22Rv1 (cell line): ENCODE data around the gene NAV2.

Experiments used
- ZFX ChIP-seq: fragments of 450-650 bp; IDR thresholded peaks from 2 replicates; pipeline ENCODE4 v1.6.1; 2017; ENCODE audit warnings: antibody characterized with exemption, borderline replicate concordance
- TF ChIP-seq, protein P1 (sequence below): fragments of 450-650 bp; IDR thresholded peaks from 2 replicates; pipeline ENCODE4 v1.5.1; 2017; ENCODE audit warnings: mild to moderate bottlenecking

DNA sequence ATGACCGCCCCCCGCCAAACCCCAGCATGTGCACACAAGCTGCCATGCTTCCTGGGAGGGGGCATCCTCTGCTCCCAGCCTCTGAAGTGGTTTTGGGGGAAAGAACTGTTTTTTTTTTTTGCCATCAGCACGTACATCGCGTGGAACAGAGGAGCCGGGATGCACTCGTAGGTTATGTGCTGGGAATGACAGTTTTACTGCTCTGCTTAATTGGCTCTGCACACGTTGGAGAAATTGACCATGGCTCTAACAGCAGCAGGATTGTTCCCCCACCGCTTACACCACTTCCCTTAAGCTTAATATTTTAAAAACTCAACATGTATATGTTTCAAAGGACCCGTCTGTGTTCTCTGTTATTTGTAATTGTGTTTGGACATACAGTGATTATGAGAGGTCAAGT is 175.2 kb downstream of the NAV2 start:
- TF ChIP-seq, protein P1, sequence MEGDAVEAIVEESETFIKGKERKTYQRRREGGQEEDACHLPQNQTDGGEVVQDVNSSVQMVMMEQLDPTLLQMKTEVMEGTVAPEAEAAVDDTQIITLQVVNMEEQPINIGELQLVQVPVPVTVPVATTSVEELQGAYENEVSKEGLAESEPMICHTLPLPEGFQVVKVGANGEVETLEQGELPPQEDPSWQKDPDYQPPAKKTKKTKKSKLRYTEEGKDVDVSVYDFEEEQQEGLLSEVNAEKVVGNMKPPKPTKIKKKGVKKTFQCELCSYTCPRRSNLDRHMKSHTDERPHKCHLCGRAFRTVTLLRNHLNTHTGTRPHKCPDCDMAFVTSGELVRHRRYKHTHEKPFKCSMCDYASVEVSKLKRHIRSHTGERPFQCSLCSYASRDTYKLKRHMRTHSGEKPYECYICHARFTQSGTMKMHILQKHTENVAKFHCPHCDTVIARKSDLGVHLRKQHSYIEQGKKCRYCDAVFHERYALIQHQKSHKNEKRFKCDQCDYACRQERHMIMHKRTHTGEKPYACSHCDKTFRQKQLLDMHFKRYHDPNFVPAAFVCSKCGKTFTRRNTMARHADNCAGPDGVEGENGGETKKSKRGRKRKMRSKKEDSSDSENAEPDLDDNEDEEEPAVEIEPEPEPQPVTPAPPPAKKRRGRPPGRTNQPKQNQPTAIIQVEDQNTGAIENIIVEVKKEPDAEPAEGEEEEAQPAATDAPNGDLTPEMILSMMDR, result no peak
- TF ChIP-seq ZFX, result no peak
